Measurements from ENCODE around the gene FAM83G.

The FAM83G gene

DNA sequence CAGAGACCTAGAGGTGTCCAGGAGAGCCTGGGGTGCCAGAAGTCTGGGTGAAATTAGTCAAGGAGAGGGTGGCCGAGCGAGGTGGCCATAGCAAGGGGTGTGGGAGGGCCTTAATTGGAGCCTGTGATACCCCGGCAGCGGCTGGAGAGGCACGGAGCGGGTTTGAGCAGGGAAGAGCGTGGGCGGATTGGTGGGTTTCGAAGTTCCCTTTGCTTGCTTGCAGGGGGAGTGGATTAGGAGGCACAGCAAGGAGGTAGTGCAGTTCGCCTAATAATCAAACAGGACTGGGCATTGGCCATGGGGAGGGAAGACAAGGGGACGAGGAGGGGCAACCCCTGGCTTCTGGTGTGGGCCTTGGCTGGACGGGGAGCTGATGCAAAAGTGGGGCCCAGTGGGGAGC, 5.4 kb upstream of the FAM83G start:
- DNase-seq (ENCODE audit: low read depth): no peak

DNA sequence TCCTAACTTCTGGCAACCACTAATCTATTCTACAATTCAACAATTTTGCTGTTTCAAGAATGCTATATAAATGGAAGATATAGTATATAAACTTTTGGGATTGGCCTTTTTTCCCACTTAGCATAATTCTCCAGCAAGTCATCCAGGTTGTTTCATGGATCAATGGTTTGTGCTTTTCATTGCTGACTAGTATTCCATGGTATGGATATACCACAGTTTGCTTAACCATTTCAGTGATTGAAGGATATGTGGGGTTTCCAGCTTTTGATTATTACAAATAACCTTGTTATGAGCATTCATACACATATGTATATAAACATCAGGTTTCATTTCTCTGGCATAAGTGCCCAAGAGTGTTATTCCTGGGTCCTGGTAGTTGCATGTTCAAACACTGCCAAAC, 2.1 kb upstream of the FAM83G start:
- no peak for DNase-seq (ENCODE audit: low read depth)

DNA sequence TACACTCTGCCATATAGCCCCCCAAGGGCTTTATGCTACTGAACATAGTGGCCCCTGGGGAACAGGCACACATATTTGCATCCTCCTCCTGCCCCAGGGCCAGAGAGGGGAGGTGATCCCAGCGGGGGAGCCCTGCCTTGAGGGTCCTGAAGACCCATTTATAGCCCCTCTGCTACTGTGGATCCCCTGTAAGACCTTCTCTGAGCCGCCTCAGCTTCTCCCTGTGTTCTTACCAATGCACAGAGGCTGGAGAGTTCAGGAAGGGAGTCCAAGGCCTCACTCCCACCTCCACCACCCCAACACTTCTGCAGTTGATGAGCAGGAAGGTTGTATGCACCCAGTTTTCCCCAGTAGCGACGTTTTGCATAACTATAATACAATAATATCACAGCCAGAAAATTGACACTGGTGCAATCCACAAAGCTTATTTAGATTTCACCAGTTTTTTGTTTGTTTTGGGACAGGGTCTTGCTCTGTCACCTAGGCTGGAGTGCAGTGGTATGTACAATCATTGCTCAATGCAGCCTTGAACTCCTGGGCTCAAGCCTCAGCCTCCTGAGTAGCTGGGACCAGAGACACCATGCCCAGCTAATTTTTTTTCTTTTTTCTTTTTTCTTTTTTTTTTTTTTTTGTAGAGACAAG, 1.3 kb upstream of the FAM83G start:
- DNase-seq (ENCODE audit: low read depth): no peak

- no peak for DNase-seq (ENCODE audit: low read depth)
These were observed 691 bp upstream of the FAM83G start for GRCh38 chr17:19005137-19005773.

- peak; percentile 15 for DNase-seq (ENCODE audit: low read depth)
These were observed 782 bp downstream of the FAM83G start for GRCh38 chr17:19003543-19004420.

- no peak for DNase-seq (ENCODE audit: low read depth)
These were observed 1.6 kb downstream of the FAM83G start for GRCh38 chr17:19002805-19003542.

DNA sequence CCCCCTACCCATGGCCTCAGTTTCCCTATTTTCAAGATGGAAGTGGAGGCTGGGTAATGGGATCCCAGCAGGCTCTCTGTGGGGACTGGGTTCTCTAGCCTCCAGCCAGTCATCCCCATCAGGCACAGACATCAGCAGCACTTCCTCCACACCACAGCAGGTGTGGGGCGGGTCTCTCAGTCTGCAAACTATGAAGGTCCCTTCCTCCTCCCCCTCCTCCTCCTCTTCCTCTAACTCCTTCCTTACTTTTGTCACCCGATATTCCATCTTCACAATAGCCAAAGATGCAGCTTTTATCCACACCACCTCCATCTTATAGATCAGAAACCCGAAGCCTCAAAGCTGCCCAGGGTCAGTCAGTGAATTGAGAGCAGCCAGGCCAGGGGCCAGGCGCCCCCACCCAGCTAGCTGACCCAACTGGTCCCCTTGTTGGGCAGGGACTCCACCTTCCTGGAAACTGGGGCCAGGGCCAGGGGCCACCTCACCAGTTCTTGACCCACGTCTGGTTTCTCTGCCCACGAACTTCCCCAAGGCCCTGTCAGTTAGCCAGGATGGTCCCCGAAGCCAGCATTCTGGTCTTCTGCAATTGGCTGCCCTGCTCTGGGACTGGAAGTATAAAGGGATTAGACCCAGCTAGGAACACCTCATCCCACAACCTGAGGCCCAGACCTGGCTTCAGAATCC, 2.5 kb downstream of the FAM83G start:
- DNase-seq (ENCODE audit: low read depth): no peak

DNA sequence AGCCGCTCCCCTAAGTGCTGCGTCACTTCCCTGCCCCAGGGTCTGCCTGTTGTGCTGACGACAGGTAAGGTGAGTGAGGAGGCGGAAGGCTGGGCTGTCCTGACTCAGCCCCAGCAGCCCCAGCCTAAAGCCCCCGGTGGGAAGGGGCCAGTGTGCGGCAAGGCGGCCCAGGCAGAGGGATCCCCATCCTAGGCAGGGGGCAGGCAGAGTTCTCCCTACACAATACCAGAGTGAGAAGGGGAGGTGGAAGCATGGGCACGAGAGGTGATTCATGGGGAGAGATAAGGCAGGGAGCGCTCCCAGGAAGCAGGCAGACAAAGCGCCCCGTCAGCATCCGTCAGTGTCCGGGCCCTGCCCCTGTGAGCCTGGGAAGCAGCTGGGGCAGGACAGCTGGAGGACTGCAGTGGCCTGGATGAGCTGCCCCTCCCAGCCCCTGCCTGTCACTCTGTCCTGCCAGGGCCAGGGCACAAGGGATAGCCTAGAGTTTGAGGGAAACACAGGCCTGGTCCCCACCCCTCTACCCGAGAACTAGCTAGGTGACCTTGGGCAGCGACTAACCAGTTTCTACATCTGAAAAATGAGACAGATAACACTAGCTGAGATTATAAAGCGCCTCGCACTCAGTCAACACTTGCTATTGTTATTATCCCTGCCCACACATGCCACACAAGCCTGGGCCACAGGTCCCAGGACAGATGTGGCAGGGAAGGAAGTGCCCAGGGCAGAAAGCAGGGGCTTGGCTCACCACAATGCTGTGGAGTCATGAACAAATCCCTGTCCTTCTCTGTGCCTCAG, 3.8 kb downstream of the FAM83G start:
- no peak for DNase-seq (ENCODE audit: low read depth)

DNA sequence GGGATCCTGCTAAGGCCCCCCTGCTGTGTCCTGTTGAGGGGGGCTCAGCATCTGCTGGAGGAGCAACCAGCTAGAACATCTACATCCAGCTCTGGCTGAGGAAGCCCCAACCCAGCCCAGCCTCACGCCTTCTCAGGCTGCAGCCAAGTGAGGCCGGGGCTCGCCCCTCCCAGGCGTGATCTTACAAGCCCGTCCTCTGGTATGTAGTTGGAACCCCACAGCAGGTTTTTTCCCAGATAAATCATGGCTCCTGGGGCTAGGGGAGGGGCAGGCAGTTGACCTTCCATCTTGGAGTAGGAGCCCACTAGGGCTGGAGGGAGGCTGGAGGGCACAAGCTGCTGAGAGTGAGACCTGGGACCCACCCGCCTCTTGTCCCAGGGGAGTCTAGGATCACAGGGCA, 4.7 kb downstream of the FAM83G start:
- DNase-seq (ENCODE audit: low read depth): no peak

DNA sequence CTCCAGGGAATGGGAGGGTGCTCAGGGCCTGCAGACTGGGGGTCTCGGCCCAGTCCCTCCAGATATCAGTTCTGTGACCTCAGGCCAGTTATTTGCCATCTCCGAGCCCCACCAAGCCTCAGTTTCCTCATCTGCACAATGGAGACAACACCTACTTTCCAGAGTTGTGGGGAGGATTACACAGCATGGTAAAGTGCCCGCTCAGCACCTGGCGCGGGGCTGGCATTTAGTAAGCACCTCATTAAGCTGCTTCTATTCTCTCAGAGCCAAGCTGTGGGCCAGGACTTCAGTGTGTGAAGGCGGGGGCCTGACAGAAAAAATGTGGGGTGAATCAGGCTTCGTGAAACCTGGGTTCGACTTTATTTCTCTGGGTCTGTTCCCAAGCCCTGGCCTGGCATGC, 5.2 kb downstream of the FAM83G start:
- no peak for DNase-seq (ENCODE audit: low read depth)

DNA sequence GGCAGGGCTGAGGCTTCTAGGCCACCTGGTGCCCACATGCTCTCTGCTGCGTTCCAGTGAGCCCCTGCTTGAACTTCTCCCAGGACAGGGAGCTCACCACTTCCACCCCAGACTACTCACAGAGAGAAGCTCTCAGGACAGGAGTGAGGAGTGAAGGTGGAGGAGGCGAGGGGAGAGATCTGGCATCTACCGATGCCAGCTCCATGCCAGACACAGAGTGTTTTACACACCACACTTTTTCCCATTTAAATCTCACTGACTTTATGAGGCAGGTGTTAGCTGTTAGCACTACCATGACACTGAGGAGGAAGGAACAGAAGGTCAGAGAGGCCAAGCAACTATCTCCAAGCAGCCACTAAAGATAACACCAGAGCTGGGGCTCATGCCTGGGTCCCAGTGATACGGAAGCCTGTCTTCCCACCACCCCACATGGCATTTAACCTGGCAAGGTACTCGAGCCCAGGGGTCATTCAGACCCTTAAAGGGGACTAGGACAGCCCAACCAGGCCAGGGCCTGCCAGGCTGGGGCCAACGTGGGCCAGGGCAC, 6.8 kb downstream of the FAM83G start:
- DNase-seq (ENCODE audit: low read depth): no peak

GRCh38 chr17:18996458-18996857, 8.1 kb downstream of the FAM83G start:
- no peak for DNase-seq (ENCODE audit: low read depth)

GRCh38 chr17:18995220-18995619, 9.3 kb downstream of the FAM83G start:
- DNase-seq (ENCODE audit: low read depth): no peak

DNA sequence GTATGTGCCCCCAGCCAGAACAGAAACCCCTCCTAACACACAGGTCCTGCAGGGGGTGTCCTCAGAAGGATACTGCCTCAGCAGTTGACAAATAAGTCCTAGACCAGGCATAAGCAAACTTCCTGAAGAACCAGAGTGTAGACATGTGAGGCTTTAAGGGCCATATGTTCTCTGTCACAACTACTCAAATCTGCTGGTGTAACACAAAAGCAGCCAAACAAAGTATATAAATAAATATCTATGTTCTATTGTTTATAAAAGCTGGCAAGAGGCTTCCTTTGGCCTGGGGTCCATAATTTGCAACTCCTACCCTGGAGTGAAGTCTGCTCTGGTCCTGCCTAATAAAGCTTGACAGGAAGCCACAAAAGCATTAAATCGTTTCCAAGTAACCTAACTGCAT, 9.9 kb downstream of the FAM83G start:
- DNase-seq (ENCODE audit: low read depth): no peak

GRCh38 chr17:18993905-18994526, 10.5 kb downstream of the FAM83G start:
- DNase-seq (ENCODE audit: low read depth): no peak

DNA sequence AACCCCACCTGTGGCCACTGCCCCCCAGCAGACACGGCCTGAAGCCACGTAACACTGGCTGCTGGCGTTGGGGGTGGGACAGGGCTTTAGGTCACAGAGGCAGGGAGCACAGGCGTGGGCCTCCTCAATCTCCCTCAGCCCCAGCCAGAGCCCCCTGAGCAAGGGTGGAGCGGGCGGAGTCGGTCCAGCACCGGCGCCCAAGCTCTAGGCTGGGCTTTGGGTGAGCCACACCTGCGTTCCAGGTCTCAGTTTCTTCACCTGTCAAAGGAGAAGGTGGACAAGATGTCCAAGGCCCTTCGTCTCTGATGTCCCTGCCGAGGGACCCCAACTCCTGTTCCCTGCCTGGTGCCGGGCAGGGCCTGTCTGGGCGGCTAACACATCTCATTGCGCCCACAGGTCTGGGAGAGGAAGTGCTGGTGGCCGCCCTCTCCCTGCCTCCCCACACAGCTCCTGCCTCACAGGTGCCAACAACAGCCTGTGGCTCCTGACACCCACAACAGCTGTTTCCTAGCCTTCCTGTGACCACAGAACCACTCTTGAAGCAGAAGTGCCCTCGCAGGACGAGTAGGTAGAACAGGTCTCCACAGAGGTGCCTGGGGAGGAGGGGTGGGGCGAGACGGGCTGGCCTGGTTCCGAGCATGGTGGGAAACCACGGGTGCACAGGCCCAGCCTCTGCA, 12.0 kb downstream of the FAM83G start:
- peak; percentile 8 for DNase-seq (ENCODE audit: low read depth)

DNA sequence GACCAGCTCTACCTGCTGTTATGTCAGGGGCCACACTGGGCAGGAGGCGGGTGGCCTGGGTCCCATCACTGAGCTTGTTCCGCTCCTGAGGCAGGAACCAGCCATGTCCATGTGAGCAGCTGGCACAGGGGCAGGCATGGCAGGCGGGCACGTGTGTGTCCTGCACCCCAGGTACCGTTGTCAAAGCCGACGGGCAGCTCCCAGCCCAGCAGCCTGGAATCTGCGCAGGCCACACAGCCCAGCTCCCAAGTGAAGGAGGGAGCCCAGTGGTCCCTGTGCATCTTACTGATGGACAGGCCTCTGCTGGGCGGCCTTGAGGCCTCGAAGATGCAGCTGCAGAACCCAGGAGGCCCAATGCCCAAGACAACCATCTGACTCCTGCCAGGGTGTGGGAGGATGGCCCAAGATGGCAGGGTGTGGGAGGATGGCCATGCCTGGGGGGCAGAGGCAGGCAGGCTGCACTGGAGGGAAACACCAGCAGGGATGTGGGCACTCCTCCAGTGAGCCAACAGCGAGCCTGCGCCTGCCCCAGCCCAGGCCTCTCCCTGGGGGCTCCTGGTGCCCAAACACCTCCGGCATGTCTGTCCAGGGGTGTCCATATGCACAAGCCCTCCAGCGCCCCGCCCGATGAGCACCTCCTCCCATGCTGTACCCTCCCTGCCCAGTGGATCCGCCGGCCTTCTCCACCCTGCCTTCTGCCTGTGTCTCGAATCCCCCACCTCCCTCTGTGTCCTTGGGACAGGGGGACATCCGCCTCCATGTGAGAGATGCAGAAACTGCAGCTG, 12.8 kb downstream of the FAM83G start:
- DNase-seq (ENCODE audit: low read depth): no peak

DNA sequence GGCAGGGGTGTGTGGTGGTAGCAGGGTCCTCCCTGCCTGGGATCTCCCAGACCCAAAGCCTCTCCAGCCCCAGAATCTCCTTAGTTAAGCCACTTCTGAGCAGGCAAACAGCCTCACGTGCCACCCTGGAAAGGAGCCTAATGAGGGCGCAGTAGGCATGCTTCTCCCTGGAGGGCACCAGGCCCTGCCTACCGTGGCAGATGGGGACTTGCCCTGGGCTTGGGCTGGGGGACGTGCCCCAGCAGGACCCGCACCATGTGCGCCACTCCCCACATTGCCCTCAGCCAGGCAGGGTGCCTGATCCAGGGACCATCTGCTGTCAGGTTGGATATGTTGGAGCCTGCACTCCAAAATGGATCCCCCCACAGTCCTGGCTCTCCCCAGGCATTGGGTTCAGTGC, 14.2 kb downstream of the FAM83G start:
- DNase-seq (ENCODE audit: low read depth): no peak
